NCI-H82 (cell line): ENCODE data around the gene GYS1.
"Not testable (repeated sequence)": the region's sequence is repeated elsewhere in the genome, so short reads cannot be mapped to it uniquely, and the experiment has no call there.

Experiments used
- DNase-seq: peaks from one replicate; lab custom pipeline; 2025; lab: John Stamatoyannopoulos, UW

The GYS1 gene

DNA sequence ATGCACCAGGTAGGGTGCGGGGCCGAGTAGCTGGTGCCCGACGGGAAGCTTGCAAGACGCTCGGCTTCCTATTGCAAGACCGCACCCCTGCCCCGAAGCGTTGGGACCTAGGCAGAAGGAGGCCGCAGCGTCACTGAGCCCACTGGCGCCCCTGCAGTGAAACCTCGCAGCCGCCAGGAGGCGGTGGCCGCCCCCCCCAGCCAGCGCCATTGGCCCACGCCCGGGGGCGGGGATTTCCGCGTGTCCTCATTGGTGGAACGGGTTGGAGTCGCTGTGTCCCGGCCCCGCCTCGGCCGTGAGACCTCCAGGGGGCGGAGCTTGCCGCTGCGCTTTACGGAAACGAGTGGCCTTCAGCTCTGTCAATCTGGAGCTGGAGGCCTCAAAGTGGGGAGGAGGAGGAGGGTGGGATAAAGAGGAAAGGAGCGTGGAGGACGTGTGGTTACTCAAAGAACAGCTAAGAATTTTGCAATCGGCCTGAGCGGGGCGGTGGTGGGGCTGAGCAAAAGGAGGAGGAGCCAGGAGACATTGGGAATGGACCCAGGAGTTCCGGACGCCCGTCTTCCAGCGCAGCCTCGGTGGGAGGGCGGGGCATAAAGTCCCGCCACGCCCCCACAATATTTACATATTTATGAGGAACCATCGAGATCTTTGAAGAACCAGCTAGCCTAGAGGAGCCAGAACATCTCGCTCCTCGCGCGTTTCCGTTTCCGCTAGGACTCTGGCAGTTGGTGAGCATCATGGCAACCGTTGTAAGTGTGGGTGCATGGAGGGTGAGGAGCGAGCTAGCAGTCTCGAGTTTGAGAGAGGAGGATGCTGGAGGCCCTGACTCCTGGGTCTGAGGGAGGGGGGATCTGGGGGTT, at the start of gene GYS1, which contains the start of gene RUVBL2:
Gene GYS1 (minus strand): TSS at position 135 of the 860 bp plus-strand sequence. CDS start 197 bp downstream, outside the sequence.
Gene RUVBL2 (plus strand): TSS at position 713 of the 860 bp plus-strand sequence. CDS start 25 bp downstream, at position 738.
- DNase-seq, result peak; percentile 99

DNA sequence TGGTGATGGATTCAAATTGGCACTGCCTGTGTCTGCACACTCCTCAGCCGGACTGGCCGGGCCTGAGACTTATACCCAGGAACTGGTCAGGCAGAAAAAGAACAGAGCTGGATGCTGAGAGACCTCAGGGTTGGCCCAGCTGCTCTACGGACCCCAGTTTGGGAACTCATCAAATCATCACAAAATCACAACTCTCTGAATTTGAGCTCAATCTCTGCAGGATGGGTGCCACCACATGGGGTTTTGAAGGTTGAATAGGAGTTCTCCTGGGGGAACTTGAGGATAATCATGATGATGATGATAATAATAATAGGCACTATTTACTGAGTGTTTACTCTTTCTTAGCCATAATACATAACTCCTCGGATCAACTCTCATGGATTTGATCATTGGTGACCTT, 49.6 kb upstream of the GYS1 start:
- DNase-seq, result not testable (repeated sequence)

DNA sequence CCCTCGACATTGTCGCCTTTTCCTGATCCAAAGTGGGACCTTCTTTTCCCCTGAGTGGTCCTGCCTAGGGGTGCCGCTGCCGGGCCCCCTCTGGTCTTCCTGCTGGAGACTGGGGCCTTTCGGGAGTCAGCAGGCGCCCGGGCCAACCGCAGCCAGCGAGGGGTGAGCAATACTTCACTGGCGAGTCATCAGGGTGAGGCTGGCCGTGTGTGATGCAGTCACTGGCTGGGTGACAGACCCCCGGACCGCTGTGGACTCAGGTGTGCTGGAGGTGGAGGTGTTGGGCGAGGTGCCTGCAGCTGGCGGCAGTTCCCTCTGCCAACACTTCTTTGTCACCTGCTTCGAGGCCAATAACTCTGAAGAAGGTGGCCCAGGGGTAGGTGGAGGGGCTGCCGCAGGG, 49.1 kb upstream of the GYS1 start:
- DNase-seq, result no peak

DNA sequence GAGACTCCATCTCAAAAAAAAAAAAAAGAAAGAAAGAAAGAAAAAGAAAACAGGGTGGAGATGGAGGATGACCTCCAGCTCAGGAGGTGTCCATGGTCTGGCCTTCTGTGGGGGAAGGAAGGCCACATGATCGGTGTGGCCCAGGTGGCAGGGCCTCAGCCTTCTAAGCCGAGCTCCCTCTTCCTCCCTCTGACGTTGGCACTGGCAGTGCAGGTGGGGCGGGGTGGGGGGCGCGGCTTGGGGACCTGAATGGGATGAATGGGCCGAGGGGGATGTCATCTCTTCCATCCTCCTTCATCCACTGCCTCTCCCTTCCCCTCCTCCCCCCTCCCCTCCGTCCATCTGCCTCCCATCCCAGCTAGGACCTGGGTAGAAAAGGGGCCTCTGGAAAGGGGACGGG, 46.6 kb upstream of the GYS1 start:
- DNase-seq, result not testable (repeated sequence)

DNA sequence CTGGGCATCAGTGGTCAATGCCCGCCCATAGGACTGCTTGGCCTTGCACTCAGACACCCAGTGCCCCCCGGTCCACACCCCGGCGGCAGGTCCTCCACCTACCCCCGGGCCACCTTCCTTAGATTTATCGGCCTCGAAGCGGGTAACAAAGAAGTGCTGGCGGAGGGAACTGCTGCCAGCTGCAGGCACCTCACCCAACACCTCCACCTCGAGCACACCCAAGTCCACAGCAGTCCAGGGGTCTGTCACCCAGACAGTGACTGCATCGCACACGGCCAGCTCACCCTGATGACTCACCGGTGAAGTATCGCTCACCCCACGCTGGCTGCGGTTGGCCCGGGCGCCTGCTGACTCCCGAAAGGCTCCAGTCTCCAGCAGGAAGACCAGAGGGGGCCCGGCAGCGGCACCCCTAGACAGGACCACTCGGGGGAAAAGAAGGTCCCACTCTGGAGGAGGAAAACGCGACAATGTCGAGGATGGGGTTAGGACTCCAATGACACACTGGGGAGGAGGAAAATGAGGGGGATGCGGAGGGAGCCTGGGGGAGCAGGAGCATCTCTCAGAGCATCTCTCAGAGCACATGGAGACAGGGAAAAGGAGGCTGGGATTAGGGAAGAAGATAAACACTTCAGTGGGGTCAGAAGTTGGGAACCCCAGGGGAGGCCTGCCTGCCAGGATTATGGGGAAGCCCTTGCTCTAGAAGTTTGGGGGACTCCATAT, 45.6 kb upstream of the GYS1 start:
- not testable (repeated sequence) for DNase-seq

DNA sequence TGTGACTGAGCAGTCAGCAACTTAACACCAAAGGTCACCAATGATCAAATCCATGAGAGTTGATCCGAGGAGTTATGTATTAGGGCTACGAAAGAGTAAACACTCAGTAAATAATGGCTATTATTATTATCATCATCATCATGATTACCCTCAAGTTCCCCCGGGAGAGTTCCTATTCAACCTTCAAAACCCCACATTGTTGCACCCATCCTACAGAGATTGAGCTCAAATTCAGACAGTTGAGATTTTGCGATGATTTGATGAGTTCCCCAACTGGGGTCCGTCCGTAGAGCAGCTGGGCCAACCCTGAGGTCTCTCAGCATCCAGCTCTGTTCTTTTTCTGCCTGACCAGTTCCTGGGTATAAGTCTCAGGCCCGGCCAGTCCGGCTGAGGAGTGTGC, 45.0 kb upstream of the GYS1 start:
- not testable (repeated sequence) for DNase-seq

DNA sequence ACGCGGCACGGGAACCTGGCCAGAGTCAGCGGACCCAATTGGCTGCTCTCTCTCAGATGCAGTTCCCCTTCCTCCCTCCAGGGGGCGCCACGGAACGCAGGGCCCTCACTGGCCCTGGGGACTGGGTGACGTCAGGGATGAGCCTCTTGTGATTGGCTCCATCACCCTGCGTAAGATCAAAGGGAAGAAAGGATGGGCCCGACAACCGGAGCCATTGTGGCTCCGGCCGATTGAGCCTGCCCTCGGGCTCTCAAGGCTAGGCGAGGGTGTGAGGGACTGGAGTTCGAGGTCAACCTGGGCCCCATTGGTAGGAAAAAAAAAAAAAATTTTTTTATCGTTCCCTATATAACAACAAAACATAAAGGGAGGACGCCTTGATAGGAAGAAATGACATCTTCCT, 43.7 kb upstream of the GYS1 start, which contains the start of gene CGB1:
Gene CGB1 (minus strand): TSS at position 81 of the 400 bp plus-strand sequence. CDS start 184 bp downstream, outside the sequence.
- peak; percentile 93 for DNase-seq

DNA sequence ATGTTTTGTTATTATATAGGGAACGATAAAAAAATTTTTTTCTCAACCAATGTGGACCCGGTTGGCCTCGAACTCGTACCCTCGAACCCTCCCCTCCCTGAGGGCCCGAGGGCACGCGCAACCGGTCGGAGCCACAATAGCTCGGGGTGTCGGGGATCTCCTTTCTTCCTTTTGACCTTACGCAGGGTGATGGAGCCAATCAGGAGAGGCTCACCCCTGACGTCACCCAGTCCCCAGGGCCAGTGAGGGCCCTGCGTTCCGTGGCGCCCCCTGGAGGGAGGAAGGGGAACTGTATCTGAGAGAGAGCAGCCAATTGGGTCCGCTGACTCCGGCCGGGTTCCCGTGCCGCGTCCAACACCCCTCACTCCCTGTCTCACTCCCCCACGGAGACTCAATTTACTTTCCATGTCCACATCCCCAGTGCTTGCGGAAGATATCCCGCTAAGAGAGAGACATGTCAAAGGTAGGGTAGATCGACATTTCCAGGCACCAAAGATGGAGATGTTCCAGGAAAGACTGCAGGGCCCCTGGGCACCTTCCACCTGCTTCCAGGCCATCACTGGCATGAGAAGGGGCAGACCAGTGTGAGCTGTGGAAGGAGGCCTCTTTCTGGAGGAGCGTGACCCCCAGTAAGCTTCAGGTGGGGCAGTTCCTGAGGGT, 38.7 kb upstream of the GYS1 start, which contains the start of gene CGB2:
Gene CGB2 (plus strand): TSS at position 249 of the 660 bp plus-strand sequence. CDS start 206 bp downstream, at position 455.
- DNase-seq, result peak; percentile 92

DNA sequence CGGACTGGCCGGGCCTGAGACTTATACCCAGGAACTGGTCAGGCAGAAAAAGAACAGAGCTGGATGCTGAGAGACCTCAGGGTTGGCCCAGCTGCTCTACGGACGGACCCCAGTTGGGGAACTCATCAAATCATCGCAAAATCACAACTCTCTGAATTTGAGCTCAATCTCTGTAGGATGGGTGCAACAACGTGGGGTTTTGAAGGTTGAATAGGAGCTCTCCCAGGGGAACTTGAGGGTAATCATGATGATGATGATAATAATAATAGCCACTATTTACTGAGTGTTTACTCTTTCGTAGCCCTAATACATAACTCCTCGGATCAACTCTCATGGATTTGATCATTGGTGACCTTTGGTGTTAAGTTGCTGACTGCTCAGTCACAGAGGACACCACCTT, 37.2 kb upstream of the GYS1 start:
- not testable (repeated sequence) for DNase-seq

DNA sequence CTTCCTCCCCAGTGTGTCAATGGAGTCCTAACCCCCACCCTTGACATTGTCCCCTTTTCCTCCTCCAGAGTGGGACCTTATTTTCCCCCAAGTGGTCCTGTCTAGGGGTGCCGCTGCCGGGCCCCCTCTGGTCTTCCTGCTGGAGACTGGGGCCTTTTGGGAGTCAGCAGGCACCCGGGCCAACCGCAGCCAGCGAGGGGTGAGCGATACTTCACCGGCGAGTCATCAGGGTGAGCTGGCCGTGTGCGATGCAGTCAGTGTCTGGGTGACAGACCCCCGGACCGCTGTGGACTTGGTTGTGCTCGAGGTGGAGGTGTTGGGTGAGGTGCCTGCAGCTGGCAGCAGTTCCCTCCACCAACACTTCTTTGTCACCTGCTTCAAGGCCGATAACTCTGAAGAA, 36.6 kb upstream of the GYS1 start:
- DNase-seq, result not testable (repeated sequence)

DNA sequence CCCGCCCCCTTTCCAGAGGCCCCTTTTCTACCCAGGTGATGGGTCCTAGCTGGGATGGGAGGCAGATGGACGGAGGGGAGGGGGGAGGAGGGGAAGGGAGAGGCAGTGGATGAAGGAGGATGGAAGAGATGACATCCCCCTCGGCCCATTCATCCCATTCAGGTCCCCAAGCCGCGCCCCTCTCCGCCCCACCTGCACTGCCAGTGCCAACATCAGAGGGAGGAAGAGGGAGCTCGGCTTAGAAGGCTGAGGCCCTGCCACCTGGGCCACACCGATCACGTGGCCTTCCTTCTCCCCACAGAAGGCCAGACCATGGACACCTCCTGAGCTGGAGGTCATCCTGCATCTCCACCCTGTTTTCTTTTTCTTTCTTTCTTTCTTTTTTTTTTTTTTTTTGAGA, 35.6 kb upstream of the GYS1 start:
- not testable (repeated sequence) for DNase-seq

DNA sequence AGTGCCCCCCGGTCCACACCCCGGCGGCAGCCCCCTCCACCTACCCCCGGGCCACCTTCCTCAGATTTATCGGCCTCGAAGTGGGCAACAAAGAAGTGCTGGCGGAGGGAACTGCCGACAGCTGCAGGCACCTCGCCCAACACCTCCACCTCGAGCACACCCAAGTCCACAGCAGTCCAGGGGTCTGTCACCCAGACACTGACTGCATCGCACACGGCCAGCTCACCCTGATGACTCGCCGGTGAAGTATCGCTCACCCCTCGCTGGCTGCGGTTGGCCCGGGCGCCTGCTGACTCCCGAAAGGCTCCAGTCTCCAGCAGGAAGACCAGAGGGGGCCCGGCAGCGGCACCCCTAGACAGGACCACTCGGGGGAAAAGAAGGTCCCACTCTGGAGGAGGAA, 32.5 kb upstream of the GYS1 start:
- DNase-seq, result not testable (repeated sequence)

DNA sequence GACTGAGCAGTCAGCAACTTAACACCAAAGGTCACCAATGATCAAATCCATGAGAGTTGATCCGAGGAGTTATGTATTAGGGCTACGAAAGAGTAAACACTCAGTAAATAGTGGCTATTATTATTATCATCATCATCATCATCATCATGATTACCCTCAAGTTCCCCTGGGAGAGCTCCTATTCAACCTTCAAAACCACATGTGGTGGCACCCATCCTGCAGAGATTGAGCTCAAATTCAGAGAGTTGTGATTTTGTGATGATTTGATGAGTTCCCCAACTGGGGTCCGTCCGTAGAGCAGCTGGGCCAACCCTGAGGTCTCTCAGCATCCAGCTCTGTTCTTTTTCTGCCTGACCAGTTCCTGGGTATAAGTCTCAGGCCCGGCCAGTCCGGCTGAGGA, 32.0 kb upstream of the GYS1 start:
- not testable (repeated sequence) for DNase-seq

DNA sequence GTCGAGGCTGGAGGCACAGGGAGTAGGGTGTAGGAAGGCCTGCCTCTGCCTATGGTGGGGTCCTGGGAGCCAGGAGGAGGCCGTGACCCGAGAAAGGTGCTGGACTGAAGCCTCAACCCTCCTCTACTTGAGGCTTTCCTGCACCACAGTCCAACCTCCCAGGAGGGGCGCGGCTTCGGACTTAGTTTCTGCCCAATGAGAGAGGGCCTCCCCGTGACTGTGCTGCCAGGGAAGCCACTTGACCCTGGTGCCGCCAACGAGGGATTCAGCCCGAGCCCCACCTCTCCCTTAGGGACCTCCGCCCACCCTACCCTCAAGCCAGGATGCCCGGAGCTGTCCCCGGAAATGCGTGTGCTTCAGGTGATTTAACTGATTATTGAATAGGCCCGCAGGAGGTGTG, 31.1 kb upstream of the GYS1 start, which contains the start of gene CGB3:
Gene CGB3 (minus strand): TSS at position 101 of the 400 bp plus-strand sequence. CDS start 362 bp downstream, outside the sequence.
- not testable (repeated sequence) for DNase-seq

DNA sequence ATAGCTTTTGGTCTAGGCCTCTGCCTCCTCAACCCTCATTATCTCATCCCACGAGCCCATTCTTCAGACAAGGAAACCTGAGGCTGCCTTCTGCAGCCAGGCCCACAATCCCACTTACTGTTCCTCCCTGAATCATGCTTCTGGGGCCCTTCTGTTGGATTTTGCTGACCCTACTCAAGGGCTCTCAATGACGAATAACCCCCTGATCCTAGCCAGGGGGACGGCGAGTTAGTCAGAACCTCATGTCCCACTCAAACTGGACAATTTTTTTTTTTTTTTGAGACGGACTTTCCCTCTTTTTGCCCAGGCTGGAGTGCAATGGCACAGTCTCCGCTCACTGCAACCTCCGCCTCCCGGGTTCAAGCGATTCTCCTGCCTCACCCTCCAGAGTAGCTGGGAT, 29.0 kb upstream of the GYS1 start:
- DNase-seq, result no peak

DNA sequence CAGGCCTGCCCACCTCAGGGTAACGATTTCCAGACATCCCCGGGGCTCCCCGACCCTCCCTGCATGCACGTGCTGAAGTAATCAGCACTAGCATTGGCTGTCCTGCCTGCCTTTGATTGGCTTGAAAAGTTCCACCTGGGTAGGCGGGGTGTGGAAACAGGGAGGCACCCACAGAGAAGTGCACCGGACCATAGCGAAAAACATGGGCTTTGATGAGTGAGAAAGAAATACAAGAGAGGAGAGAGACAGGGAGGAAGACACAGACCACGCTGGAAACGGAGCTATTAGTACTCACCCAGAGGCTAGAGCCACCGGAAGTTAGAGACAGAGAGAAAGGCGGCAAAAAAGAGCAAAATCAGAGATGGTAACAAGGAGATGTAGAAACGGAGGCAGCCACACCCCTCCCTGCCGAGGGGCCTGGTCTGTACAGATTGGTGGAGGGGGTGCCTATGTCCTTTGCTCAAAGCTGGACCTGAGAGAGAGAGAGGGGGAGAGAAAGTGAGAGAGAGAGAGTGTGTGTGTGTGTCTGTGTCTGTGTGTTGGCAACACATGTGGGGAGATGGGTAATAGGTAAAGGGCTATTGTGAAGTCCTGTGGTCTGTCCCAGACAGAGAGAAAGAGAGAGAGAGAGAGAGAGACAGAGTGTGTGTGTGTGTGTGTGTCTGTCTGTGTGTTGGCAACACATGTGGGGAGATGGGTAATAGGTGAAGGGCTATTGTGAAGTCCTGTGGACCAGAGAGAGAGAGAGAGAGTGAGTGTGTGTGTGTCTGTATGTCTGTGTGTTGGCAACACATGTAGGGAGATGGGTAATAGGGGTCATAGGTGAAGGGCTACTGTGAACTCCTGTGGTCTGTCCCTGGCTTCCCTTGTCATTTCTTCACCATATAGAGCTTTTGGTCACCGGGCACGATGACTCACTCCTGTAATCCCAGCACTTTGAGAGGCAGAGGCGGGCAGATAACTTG, 28.1 kb upstream of the GYS1 start:
- no peak for DNase-seq

DNA sequence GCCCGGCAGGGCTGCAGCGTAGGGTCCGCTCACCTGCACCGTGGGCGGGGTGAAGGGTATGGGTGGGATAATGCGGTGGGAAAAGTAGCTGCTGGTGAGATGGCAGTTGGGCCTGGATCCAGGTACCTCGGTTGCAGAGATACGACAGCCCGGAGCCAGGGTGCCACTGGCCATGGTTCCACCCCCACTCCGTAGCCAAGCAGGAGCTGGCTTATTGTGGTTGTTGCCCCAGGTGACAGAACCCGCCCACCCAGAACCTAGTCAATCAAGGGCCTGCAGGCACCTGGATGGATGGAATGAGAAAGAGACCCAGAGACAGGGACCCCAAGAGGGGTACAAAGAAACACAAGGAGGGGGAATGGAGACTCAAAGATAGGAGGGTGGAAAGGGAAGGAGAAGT, 27.2 kb upstream of the GYS1 start:
- peak; percentile 48 for DNase-seq

DNA sequence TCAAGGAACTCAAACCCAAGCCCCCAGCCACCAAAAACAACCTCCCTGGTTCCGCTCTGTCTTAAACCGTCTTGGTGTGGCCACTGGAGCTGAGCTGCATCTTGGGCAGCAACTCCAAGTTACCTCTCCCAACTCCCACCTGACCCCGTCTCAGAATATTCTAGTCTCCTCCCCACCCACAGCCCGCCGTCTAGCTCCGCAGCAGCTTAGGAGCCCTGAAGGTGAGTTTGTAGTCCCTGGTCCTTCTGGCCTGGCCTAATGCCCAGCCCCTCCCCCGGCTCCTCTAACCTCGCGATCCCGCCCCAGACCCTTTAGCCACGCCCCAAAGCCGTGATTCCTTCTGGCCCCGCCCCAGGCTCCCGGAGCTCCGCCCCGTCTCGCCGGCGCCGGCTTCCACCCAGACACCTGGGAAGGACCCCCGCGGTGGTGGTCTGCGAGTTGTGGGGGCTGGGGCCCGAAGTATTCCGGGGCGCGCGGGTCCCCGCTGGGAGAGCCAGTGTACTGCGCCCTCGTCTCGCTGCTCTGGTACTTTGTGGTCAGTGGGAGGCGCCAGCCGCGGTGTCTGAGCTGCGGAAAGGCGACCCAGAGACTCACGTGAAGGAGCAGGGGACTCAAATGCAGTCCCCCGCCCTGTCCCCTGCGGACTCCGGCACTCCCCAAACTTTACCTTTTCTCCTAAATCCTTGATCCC, 26.3 kb upstream of the GYS1 start:
- DNase-seq, result peak; percentile 93

DNA sequence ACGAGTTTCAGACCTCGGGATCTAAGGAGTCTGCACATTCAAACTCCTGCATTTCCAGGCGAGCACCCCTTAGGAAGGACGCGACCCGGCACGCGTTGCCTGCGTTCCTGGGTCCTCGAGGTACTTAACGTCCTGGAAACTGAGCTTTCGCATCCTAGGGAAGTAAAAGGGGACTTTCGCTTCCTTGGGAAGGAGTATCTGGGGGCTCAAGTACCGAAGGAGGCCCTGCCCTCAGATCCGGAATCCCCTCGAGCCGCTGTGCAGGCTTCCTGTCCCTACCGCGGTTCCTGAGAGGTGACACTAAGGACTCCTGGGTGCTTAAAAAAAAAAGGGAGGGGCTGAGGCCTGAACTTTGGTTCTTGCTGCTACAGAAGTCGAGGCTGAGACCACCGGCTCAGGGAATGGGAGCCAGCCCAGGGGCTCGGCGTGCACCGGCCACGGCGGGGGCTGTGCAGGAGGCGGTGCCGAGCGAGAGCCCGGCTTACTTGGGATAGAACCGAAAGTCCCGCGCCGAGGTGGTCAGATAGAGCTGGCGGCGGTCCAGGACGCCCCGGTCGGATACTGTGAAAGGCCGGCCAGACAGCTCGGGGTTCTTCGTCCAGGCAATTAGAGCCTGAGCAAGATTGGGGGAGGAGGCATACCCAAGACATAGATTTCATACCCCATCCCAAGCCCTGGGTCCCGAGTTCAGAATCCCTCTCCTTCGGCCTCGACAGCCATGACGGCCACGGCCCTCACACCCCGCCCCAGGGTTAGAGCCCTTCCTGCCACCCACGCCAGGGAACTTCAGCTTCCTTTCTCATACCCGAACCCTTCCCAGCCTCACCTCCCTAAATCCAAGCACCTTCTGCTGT, 25.5 kb upstream of the GYS1 start:
- peak; percentile 40 for DNase-seq
